ENCODE data around the gene KAZALD1.

KAZALD1 gene, protein sequence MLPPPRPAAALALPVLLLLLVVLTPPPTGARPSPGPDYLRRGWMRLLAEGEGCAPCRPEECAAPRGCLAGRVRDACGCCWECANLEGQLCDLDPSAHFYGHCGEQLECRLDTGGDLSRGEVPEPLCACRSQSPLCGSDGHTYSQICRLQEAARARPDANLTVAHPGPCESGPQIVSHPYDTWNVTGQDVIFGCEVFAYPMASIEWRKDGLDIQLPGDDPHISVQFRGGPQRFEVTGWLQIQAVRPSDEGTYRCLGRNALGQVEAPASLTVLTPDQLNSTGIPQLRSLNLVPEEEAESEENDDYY

DNA sequence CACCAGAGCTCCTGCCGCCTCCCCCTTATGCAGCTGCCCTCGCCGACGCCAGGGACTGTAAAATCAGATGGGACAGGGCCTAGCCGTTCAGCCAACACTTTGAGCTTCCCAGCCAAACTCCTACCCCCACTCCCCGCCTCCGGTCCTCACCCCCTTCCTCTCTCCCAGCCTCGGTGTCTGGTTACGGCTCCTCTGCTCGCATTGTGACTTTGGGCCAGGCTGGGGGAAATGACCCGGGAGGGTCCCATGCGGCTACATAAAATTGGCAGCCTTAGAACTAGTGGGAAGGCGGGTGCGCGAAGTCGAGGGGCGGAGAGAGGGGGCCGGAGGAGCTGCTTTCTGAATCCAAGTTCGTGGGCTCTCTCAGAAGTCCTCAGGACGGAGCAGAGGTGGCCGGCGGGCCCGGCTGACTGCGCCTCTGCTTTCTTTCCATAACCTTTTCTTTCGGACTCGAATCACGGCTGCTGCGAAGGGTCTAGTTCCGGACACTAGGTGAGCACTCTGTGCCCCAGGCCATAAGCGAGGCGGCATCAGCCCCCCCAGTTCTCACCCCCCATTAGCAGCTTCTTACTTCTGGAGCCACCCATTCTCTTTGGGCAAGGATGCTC, at the start of gene KAZALD1:
Gene KAZALD1, plus strand, starts transcription at position 366 of the 608 bp plus-strand sequence. CDS start 604 bp downstream, outside the sequence.
- DNase-seq (ENCODE audit: low read depth): no peak

DNA sequence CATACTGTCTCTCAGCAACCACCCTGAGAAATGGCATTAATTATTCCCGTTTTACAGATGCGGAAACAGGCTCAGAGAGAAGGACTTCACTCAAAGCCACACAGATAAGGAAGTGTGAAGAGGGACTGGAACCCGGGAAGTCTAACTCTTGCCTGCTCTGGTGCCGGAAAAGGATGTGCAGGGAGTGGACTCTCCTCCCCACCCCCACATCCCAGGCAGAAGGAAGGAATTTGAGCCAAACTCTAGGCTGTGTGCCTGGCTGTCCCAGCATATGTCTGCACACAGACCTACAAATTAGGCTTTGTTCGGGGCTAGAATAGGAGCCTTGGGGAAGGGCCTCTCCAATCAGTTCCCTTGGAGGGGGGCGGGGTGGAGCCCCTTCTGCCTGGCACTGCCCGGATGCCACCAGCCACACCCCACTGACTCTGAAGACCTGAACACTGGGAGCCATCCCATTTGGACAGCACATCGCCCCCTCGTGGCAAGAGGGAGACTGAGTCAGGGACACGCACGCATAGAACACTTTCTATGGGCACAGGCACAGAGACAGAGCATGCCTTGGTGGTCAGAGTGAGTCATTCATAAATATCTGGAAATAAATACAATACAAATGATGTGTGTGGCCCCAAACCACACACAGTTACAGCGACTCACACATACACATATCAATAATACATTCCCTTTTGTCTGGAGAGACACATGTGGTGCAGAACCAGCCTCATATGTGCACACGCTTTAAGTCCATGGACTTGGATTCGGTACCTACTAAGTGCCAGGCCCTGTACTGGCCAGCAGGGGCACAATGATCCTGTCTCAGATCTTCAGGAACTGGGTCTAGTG, 49.0 kb upstream of the KAZALD1 start:
- peak; percentile 60 for DNase-seq (ENCODE audit: low read depth)

DNA sequence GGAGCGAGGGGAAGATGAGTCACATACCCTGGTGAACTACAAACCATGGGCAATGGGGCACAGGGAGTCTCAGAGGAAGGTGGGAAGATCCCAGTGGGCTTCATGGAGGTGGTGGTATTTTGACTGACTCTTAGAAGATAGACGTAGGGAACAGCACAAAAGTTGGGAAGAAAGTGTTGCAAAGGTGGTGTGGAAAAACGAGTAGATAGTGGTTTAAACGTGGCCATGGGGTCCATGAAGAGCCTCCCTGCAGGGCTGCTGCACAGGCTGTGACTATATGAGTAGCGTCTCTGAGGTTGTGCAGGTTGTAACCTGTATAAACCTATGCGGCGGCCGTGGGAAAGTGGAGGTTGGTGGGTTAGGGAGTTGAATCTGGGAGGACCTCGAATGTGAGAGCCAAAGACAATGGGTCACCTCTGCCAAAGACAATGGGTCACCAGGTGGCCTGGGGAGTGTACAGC, 48.4 kb upstream of the KAZALD1 start:
- DNase-seq (ENCODE audit: low read depth): no peak

DNA sequence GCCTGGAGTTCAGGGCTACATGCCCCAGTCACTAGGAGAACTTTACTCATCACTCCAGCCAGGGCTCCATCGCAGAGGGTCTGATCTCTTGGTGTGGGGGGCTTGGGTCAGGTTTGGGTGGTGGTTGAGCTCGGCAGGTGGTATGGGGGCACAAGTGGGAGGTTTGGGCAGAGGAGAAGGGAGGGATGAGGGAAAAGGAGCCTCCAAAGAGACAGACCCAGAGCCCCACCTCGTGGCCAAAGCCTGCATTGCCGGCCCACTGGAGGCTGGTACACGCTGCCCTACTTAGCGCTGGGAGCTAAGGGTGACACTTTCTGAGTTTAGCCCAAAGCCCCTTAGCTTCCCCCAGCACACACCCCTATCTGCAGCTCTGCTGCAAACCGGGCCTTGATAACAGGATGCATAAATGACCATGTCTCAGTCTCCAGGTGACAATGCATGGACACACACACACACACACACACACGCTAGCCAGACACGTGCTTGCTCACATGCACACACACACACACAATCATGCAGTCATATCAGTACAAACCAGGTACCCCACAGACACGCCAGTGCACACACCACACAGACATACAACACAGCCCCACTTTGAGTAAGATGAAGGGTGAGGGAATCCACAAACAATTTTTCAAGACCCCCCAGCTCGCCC, 47.4 kb upstream of the KAZALD1 start:
- DNase-seq (ENCODE audit: low read depth): peak; percentile 69

DNA sequence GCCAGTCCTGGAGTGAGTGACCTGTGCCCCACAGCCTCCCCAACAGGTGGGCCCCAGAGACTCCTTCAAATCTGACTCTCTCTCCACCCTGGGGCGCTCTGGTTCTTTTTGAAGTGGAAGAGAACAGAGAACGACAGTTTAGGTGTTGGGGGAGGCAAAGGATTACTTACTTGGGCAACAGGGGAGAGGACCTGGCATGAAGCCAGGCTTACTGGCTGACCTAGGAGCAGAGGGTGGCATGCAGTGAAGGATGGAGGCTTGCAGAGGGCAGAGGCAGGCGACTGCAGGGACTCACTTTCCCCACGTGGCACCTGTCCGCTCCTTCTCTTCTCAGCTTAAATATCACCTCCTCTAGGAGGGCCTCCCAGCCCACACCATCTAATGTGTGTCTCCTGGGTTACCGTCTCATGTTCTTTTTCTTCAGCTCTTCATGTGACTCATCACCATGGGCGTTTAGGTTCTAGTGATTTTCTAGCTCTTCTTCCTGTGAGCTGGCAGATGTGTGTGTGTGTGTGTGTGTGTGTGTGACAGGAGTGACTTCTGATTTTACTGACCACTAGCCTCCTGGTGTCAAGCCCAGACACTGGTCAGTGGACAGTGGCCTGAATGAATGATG, 46.7 kb upstream of the KAZALD1 start:
- no peak for DNase-seq (ENCODE audit: low read depth)

DNA sequence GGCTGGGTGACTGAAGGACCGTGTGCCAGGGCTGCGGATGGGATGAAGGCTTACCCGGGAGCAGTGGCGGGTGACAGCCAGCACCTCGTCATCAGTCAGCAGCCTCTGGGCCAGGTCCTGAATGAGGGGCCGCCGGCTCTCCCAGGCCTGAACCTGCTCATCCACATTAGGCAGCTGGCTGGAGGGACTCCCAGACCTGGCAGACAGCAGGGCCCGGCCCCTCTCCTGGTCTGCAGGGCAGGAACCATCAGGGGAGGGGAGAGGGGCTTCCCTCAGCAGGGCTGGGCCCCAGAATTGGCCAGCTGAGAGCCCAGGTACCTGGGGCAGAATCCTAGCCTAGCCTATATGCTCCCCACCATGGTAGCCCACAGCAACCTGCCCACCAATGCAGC, 46.2 kb upstream of the KAZALD1 start:
- DNase-seq (ENCODE audit: low read depth): no peak

DNA sequence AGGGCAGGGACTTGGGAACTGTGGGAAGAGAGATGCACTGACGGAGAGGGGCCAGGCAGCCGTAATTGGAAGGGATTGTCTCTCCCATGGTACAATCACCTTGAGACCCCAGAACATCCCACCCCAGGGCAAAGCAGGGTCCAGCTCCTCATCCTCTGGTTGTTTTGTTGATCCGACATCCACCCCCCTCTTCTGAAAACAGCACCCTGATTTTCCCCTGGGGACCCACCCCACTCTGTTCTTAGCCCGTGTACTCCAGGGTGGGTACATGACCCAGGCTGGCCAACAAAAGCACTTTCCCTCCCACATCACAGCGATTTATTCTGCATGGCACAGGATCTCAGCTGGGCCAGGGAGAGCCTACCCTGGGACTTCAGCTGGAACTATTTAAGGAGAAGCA, 45.0 kb upstream of the KAZALD1 start:
- no peak for DNase-seq (ENCODE audit: low read depth)

DNA sequence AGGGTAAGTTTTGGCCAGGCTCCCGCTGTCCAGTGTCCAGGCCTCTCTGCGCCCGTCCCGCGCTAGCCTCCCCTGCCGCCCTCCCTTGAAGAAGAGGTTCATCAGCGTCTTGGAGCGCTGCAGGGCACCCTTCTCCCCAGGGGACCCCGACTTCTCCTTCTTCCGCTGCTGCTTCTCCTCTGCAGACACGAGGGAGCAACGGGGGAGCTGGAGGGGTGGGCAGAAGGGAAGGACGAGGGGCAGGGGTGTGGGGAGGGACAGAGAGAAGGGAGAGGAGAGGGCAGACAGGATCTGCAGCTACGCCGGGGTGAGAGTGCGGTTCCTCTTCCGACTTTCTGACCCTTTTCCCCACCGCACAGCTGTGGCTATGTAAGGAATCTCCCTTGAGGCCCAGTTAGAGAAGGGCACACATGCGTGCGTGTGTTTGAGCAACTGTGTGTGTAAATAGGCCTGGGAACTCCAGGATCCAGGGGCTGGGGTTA, 43.6 kb upstream of the KAZALD1 start:
- DNase-seq (ENCODE audit: low read depth): no peak

DNA sequence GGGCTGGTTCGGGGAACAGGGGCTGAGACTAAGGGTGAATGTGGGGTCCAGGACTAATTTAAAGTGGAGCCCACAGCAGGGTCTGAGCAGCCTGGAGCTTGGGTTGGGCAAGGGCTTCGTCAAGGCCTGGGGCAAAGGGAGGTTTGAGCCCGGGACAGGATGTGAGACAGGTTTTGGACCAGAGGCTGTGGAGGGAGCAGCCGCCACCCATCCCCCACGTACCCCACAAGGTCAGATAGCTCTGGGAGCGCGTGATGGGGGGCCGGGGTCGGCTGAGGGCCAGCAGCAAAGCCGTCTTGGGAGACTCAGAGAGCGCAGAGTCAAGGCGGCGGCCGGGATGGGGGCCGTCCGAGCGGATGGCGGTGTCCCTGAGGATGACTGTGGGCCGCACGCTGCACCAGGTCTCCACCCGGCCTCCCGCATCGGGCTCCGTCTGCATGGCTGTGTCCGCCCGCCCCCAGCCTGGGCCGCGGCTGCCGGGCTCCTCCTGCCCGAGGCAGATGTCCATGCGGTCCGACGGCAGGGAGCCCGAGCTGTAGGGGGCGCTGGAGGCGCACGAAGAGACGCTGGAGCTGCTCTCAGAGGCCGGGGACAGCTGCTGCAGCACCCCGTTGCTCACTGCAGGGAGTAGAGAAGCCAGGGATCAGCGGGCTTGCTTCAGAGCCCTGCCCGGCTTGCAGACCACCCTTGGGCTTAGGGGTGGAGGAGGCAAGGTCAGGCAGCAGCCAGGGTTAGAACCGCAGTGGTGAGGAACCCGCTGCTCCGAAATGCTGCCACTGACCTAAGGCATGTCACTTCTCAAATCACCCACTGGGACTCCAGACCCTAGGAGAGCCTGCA, 43.0 kb upstream of the KAZALD1 start:
- DNase-seq (ENCODE audit: low read depth): peak; percentile 62

DNA sequence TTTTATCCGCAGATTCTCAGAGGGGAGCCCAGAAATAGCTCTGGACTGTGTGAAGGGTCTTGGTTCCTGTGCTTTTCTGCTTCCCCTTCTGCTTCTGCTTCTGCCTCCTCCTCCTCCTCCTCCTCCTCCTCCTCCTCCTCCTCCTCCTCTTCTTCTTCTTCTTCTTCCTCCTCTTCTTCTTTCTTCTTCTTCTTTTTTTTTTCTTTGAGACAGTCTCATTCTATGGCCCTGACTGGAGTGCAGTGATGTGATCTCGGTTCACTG, 42.4 kb upstream of the KAZALD1 start:
- no peak for DNase-seq (ENCODE audit: low read depth)

DNA sequence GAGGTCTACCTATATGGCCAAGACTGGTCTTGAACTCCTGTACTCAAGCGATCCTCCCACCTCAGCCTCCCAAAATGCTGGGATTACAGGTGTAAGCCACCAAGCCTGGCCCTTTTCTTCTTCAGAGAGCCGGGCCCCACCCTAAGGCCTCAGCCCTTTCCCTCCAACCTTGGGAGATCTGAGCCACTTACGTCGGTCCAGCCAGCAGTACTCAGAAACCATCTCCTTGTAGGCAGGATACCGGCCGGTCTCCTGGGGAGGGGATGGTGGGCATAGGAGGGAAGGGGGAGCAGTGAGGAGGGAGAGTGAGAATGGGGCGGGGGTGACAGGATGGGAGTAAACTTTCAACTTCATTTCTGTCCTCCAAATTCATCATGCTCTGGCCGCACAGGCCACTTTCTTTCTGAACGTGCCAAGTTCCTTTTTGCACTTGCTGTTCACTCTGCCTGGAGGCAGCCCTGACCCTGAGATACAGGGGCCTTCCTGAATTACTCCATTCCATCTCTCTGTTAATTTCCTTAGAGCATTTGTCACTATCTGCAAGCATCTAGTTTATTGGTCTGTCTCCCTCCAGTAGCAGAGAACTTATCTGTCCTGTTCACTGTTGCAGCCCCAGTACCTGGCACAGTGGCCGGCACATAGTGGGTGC, 41.2 kb upstream of the KAZALD1 start:
- DNase-seq (ENCODE audit: low read depth): no peak

DNA sequence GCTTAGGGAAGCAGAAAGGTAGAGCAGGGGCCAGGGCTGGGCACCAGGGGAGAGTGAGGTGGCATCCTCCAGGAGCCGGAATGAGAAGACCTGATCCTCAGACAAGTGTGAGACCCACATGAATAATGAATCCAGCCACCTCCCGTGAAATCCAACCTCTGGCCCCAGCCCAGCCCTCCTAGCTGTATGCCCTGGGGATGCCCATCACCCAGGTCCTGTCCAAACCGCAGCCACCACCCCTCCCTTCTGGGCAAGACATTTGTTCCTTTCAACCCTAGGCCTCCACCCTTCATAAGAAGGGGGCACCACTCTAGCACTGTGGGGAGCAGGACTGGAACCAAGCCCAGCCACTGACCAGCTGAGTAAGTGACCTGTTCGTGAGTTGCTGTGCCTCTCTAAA, 40.5 kb upstream of the KAZALD1 start:
- DNase-seq (ENCODE audit: low read depth): no peak

DNA sequence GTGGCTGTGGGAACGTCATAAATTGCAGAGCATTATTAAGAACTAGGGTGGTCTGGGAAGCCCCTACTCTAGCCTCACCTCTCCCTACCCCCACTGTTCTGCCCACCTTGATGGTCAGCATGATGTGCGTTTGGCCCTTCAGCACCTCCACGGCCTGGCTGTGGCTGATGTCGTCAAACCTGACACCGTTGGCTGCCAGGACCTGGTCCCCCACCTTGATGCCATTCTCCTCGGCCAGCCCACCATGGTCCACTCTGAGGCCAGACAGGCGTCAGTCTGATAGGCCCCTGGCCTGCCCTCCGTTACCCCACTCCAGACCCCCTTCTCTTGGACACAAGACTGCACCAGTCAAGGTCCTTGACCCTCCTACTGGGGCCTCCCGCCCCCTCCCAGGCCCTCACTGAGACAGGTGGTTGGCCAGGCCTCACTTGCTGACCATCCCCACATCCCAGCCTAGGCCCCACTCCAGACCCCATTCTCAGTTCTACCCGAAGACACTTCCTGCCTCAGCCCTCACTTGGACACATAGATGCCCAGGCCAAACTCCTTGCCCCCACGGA, 40.0 kb upstream of the KAZALD1 start:
- DNase-seq (ENCODE audit: low read depth): no peak

DNA sequence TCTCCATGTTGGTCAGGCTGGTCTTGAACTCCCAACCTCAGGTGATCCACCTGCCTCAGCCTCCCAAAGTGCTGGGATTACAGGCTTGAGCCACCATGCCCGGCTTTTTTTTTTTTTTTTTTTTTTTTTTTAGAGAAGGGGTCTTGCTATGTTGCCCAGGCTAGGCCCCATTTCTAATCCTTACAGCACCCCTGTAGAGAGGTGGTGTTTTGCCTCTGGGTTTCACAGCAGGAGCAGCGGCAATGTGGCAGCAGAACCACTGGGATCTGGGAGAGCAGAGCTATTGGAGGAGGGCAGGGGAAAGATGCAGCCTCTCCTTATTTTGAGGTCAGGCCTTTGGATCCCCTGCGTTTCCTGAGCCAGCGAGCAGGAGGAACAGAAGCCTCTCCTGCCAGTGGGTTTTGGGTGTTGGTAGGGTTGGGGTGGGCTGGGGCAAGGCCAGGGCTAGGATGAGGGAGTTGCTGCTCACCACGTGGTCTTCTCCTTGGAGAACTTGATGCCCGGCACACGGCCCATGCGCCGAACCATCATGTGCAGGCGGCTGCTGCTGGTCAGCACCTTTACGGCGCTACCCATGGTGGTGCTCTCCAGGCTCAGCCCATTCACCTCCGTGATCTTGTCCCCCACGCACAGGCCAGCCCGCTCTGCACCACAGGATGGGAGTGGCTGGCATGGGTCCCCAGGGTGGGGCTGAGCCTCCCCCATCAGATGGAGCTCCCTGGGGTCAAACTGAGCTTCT, 38.7 kb upstream of the KAZALD1 start:
- no peak for DNase-seq (ENCODE audit: low read depth)

DNA sequence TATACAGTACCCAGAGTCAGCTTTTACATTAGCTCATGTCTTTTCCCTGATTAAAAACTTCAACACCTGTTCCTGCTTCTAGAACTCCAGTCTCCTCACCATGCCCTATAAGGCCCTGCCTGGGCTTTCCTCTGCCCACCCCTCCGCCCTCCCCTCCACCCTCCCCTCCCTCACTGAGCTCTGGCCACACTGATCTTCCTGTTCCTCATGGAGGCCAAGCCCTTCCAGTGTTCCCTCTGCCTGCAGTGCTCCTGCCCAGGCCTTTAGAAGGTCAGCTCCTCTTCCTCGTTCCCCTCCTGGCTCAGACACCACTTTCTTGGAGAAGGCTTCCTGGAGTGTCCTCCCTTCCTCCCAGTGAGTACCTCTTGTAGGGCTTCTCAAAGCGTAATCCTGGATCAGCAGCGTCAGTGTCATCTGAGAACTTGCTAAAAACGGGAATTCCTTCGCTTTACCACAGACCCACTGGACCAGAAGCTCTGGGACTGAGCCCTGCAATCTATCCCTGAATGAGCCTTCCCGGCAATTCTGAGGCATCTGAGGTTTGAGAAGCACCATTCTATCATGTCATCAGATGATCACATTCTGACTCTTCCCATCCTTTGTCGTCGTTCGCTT, 34.6 kb upstream of the KAZALD1 start:
- DNase-seq (ENCODE audit: low read depth): no peak

DNA sequence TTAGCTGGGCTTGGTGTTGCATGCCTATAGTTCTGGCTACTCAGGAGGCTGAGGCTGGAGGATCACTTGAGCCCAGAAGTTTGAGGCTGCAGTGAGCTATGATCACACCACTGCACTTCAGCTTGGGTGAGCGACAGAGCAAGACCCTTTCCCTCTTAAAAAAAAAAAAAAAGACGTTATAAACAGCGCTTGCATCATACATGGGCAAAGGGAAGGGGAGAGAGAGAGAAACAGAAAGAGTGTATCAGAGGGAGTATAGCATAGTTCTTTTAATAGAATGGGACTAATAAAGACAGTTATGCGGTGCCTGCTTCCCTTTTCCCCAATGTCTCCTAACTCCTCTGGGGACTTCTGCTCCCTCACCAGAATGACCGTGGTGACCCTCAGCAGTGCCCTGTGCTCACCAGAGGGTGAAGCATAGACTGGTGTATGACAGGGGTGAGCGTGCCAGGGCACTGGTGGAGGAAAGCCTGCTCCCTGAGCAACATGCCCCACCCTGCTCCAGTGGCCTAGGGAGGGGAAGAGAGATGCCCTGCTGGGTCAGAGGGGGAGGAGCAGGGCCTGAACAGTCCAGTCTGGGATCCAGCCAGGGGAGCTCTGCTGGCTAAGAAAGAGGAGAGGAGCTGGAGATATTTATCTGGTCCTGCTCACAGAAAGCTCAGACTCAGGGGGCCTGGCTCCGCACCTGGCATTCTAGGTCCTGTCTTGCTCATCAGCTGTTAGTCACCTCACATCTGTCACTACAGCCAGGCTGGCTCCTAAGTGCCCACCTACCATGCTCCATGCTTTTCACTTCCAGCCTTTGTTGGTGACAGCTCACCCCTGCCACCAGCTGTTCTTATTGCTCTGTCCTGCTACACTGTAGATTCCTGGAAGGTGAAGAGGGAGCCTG, 33.1 kb upstream of the KAZALD1 start:
- DNase-seq (ENCODE audit: low read depth): no peak

DNA sequence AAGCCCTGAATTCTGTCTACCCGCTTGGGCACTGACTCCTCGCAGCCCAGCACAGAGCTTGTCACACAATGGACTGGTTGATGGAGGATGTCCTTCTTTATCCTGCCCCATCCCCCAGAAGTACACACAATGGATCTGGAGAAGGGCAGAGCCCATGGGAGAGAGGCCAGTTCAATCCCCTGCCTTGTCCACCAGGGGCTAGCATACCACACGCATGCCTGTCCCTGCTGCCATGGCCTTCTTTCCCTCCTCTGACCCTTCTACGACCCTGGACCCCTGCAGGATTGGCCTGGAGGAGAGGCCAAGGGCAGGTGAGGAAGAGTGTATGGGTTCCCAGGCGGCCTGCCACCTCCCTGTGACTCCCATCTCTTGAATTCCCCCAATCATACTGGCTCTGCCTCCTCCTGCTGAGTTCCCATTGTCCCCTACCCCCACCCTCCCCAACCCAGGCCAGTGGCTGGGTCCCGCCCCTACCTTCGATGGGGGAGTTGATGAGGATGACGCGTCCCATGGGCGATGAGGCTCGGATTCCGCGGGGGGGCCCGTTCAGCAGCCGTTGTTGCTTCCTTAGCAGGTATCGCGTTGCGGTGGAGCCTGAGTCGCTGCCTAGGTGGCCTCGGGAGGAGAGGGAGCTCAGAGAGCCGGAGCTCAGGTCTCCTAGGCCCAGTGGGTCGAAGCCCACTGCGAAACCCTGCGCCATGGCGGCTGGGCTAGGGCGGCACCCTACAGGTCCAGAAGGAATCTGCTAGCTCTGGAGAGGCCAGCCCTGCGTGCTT, 32.1 kb upstream of the KAZALD1 start:
- no peak for DNase-seq (ENCODE audit: low read depth)

All from stimulated activated CD8-positive, alpha-beta memory T cell treated with anti-CD3 and anti-CD28 coated beads, Interleukin-7, amount 100 ng/mL, for 24 hours (primary cell).